ENCODE results near the gene PAFAH1B2.

Gene PAFAH1B2

DNA sequence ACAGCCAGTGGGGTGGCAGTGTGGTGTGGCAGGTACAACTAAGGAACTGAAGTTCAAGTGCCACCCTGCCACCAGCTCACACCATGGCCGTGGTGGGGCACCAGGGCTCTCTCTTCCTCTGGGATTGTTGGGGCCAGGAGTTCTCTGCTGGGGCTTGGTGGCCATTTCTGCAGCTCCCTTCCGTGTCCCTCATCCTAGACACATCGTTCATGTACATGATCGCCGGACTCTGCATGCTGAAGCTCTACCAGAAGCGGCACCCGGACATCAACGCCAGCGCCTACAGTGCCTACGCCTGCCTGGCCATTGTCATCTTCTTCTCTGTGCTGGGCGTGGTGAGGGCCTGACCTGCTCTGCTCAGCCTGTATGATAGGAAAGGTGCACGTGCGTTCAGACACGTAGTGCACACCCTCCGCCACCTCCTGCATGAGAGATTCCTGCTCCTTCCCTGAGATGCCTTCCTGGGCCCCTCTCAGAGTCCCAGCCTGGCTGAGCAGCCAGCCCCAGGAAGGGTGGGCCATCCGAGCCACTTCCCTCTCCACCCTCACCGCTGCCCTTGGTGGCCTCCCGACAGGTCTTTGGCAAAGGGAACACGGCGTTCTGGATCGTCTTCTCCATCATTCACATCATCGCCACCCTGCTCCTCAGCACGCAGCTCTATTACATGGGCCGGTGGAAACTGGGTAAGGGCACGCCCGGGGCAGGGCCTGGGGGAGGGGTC, 47.8 kb downstream of the PAFAH1B2 start:
- no peak for DNase-seq

- no peak for DNase-seq
Measured at GRCh38 chr11:117192401-117192875, 48.4 kb downstream of the PAFAH1B2 start.

DNA sequence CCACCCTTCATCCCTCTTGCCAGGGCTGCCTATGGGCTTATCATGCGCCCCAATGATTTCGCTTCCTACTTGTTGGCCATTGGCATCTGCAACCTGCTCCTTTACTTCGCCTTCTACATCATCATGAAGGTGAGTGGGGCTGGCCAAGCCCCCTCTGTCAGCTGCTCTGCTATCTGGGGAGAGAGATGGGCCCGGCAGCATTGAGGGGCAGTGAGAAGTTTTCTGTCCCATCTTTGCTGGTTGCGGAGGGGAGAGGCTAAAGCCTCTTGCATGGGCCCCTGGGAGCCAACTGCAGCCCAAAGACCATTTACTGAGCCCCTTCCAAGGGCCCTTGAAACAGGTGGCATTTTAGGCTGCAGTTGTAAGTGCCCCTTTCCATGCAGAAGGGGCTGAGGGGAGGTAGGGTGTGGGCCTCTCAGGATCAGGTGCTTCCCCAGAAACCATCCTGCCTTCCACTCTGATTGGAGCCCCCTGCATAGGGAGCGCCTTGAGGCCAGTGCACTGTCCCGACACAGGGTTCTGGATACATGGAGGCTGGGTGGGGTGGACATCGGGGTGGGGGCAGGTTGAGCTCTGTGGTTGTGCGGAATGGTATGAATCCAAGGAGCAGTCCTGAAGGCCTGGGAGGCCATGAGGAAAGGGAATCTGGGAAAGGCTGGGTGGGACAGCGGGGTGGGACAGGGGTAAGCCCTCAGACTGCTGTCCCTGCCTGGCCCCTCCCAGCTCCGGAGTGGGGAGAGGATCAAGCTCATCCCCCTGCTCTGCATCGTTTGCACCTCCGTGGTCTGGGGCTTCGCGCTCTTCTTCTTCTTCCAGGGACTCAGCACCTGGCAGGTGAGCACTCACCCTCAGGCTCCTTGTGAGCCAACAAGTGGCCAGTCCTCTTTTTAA, 49.3 kb downstream of the PAFAH1B2 start:
- no peak for DNase-seq

DNA sequence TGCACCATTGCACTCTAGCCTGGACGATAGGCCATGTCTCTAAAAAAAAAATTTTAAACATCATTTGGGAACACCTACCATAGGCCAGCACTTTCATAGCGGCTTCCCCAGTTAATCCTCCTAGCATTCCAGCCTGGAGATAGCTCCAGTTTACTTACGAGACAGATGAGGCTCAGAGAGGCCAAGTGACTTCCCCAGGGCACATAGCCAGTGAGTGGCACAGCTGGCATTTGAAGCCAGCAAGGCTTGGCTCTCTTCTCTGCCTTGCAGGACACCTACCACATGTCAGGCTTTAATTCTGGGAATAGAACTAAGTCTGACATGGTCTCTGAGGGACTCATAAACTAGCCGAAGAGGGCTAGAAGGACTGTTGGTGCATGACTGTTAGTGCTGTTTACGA, 50.2 kb downstream of the PAFAH1B2 start:
- no peak for DNase-seq

DNA sequence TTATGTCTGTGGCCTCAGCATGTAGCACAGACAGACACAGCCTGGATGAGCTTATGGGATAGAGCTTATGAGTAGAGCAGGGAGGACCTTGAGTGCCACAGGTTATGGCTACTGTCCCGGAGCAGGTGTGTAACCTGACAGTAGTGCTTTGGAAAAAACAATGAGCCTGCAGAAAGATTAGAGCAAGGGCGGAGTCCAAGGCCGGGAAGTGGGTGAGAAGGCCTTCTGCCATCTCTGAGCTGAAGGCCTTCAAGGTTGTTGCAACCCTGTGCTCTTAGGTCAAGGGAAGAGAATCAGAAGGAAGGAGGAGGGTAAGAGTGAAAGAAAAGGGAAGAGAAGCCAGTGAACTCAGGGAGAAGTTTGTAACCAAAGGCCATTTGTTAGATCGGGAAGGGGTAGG, 51.2 kb downstream of the PAFAH1B2 start:
- DNase-seq: no peak

GRCh38 chr11:117195761-117196160, 51.7 kb downstream of the PAFAH1B2 start:
- no peak for DNase-seq

- DNase-seq: no peak
Measured at GRCh38 chr11:117197006-117197405, 52.9 kb downstream of the PAFAH1B2 start.

GRCh38 chr11:117197516-117198456, 53.7 kb downstream of the PAFAH1B2 start:
- DNase-seq: no peak

GRCh38 chr11:117198613-117199012, 54.5 kb downstream of the PAFAH1B2 start:
- no peak for DNase-seq

DNA sequence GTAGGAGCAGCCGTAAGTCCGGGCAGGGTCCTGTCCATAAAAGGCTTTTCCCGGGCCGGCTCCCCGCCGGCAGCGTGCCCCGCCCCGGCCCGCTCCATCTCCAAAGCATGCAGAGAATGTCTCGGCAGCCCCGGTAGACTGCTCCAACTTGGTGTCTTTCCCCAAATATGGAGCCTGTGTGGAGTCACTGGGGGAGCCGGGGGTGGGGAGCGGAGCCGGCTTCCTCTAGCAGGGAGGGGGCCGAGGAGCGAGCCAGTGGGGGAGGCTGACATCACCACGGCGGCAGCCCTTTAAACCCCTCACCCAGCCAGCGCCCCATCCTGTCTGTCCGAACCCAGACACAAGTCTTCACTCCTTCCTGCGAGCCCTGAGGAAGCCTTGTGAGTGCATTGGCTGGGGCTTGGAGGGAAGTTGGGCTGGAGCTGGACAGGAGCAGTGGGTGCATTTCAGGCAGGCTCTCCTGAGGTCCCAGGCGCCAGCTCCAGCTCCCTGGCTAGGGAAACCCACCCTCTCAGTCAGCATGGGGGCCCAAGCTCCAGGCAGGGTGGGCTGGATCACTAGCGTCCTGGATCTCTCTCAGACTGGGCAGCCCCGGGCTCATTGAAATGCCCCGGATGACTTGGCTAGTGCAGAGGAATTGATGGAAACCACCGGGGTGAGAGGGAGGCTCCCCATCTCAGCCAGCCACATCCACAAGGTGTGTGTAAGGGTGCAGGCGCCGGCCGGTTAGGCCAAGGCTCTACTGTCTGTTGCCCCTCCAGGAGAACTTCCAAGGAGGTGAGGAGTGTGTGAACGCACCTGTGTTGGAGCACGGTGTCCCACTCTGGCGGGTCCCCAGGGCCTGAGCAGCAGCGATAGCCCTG, 55.2 kb downstream of the PAFAH1B2 start, which contains the start of gene TAGLN:
TSS of gene TAGLN (plus strand) at position 318 of the 863 bp plus-strand sequence. CDS start 3,644 bp downstream, outside the sequence.
- no peak for DNase-seq

DNA sequence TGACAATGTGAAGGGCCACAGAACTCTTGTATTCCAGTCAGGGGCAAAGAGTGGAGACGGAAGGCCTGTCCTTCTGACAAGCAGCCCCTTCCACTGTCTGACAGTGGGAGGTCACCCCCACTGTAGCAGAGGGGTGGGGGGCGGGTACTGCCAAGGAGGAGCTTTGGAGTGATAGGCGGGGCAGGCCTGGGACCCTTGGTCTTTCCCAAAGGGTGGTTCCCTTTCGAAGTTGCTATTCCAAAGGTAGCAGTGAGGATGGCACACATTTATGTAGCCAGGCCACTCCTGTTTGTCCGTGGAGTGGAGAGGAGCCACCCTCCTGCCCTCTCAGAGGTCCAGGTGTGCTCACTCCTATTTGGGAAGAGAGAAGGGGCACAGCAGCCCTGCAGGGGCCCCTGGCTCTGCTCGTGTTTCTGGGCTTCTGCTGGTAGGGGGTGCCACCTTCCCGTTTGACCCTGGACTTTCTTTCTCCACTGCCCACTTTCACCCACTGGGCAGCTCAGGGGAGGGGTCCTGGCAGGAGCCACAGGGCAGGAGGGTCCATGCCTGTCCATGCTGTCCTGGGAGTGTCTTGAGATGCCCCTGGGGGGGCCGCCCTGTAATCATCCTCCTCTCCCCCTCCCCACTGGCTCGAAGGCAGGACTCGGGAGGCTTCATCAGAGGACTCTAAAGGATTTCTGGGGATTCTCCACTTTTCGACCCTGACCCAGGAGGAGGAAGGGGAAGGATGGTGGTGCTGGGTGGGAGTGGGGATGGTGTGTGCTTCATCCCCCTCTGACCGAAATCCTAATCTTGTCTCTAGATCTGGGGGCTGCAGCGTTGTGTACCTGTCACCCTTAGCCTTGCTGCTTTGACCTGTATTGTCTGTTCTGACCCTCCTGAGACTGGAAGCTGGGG, 56.1 kb downstream of the PAFAH1B2 start:
- no peak for DNase-seq

DNA sequence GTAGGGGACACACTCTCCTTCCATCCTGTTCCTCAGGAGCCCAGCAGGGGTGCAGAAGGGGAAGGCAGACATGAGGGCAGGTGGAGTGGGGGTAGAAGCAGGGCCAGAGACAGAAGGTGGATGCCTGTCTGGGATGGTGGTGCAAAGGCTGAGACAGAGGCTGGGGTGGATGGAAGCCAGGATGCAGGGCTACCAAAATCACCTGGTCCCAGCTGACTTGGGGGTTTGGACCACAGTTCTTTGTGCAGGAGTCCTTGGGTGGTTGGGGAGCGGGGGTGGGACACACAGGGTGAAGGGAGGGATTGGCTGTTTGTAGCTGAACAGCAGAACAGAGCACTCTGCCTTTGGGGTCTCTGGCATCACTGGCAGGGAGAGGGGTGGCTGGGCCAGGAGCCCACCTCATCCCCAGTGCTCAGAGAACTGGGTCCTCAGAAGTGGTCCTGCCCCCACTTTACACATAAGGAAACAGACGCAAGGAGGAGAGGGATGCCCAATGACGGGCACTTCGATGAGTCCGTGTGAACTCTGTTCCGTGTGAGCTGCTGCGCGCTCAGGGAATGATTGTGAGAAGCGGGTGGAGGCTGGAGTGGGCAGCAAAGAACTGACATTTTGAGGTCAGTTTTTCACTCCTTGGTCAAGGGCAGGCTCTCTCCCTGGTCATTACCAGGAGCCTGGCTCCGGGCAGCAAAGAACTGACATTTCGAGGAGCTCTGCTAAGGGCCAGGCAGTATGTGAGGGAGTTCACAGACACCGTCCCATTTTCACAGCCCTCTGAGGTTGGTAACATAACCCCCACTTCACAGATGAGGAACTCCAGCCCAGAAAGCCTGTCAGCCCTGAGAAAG, 56.9 kb downstream of the PAFAH1B2 start:
- DNase-seq: no peak

GRCh38 chr11:117201658-117202305, 57.7 kb downstream of the PAFAH1B2 start:
- DNase-seq: no peak

GRCh38 chr11:117202386-117203068, 58.4 kb downstream of the PAFAH1B2 start:
- no peak for DNase-seq

GRCh38 chr11:117203069-117203407, 59.0 kb downstream of the PAFAH1B2 start:
- DNase-seq: no peak

DNA sequence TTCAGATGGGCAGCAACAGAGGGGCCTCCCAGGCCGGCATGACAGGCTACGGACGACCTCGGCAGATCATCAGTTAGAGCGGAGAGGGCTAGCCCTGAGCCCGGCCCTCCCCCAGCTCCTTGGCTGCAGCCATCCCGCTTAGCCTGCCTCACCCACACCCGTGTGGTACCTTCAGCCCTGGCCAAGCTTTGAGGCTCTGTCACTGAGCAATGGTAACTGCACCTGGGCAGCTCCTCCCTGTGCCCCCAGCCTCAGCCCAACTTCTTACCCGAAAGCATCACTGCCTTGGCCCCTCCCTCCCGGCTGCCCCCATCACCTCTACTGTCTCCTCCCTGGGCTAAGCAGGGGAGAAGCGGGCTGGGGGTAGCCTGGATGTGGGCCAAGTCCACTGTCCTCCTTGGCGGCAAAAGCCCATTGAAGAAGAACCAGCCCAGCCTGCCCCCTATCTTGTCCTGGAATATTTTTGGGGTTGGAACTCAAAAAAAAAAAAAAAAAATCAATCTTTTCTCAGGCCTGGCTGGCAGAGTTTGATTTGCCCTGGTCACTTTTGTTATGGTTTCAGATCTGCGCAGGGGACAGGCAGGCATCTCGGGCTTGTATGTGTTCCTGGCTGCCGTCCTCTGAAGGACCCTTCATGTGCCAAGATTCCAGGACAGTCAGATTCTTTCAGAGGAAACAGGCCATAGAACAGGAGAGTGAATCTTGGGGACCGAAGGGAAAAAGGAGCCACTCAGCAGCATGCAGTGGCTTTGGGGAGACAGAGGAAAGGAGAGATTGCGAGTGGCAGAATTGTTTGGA, 60.4 kb downstream of the PAFAH1B2 start:
- no peak for DNase-seq

DNA sequence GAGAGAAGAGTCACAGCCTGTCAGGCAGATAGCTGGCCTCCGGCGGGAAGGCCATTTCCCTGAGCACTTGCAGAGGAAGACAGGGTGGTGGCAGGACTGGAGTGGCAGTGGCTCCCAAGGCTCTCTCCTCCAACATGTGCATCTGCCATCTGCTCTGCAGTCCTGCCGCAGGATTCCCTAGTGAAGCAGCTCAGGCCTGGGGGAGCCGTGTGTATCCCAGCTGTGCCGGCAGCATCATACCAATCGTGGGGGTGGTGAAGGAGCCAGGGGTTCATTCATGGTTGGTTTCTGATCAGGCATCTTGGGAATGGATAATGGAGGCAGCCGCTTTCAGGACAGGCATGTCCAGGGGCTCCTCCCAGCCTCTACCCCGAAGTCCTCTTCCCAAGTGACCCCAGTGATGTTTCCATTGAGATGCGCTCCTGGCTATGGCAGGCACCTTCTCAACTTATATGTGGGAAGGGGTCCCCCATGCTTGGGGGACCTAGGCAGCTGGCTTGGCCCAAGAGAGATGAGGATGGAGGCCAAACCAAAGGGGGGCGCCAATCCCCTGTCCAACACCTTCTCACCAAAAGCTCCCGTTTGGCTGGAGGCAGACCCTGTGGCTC, 61.2 kb downstream of the PAFAH1B2 start:
- no peak for DNase-seq

Measured in activated CD8-positive, alpha-beta memory T cell treated with anti-CD3 and anti-CD28 coated beads, Interleukin-2, amount 50 U/mL, for 48 hours (primary cell).